IMR-90 (cell line): ENCODE measurements around the gene E2F4. TPM values are rescaled to one million over a fixed set of nuclear protein-coding genes. Genes with fewer than 3 reads are reported as not detected.

Experiments
- MXI1 ChIP-seq: IDR thresholded peaks from 2 replicates; pipeline ENCODE4 v1.6.1; 2012; ENCODE audit warnings: low read depth, mild to moderate bottlenecking, low read length, moderate library complexity, borderline replicate concordance
- polyA plus RNA-seq, 3 experiments: library from polyadenylated mRNA; depleted of rRNA; stranded (reverse); fragments of >200 nt; gene quantifications; 2 replicates each; pipeline ENCODE4 v1.2.3, GENCODE V29; 2012; ENCODE audit warnings: low replicate concordance in 1 of 3
- total RNA-seq: library from RNA; depleted of rRNA; stranded (reverse); fragments of >200 nt; gene quantifications from 2 replicates; pipeline ENCODE4 v1.2.3, GENCODE V29; 2012
- TF ChIP-seq, protein P1 (sequence below): fragments of 150-350 bp; IDR thresholded peaks from 2 replicates; pipeline ENCODE4 v1.6.1; 2017; ENCODE audit warnings: mild to moderate bottlenecking, antibody characterized with exemption, low read length, low read depth

The E2F4 gene
- total and polyA plus RNA-seq, 2 of the 4 experiments (the other 2 are of a cell fraction) = 63.4 to 103 TPM

DNA sequence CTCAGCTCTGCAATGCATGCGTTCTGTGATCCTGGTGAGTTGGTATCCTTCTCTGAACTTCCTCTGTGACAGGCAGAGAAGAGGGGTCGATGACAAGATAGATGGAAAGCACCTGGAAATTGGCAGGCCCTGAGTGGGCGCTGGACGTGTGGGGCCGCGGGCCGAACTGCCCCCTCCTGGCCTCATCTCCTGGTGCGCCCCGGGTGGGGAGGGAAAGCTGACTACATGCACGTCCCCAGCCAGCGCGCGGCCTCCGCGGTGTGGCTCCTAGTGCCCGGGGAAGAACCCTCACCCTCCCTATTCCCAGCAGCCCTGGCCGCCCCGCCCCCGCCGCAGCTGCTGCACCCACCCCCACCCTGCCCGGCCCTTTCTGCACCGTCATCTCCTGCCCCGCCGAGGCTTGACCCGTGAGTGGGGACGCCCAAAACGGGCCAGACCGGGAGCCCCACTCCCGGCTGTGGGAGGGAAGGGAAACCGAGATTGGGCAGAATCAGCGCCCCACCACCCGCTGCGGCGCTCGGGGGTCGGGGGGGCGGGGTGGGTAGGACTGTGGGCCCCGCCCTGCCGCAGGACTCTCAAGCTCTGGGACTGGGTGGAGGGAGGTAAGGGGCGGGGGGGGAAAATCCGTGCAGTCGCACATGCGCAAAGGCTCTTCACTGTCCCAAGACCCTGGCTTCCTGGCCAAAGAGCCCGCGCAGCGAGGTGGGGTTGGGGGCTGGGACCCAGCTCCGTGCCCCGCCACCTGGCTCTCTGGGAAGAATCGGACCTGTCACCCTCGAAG, 21.6 kb upstream of the E2F4 start, which contains the start of gene NOL3 (continued):
- TF ChIP-seq, protein P1, sequence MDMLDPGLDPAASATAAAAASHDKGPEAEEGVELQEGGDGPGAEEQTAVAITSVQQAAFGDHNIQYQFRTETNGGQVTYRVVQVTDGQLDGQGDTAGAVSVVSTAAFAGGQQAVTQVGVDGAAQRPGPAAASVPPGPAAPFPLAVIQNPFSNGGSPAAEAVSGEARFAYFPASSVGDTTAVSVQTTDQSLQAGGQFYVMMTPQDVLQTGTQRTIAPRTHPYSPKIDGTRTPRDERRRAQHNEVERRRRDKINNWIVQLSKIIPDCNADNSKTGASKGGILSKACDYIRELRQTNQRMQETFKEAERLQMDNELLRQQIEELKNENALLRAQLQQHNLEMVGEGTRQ = no peak
- no peak for TF ChIP-seq MXI1
